H1 (cell line): ENCODE data around the gene FXYD7. TPM values are rescaled to one million over a fixed set of nuclear protein-coding genes. Genes with fewer than 3 reads are reported as not detected.

Source experiments
- CHD7 ChIP-seq: fragments of 300-600 bp; sonication (generic); IDR thresholded peaks from 2 replicates; pipeline ENCODE4 v1.7.1; 2012; ENCODE audit warnings: low read length, moderate library complexity, mild to moderate bottlenecking, inconsistent platforms; ENCODE audit not compliant: insufficient replicate concordance
- KDM4A ChIP-seq: IDR thresholded peaks from one replicate; pipeline ENCODE4 v1.7.1; 2012; ENCODE audit warnings: low read depth, mild to moderate bottlenecking, moderate library complexity, low read length, inconsistent platforms; ENCODE audit not compliant: severe bottlenecking
- MAX ChIP-seq: IDR thresholded peaks from 2 replicates; pipeline ENCODE4 v1.6.1; 2012; ENCODE audit warnings: inconsistent platforms
- SIX5 ChIP-seq: IDR thresholded peaks from 2 replicates; pipeline ENCODE4 v1.6.1; 2011; ENCODE audit warnings: mild to moderate bottlenecking, low read depth, low read length
- SUZ12 ChIP-seq: fragments of 200-600 bp; sonication (generic); IDR thresholded peaks from 2 replicates; pipeline ENCODE4 v1.6.1; 2012; ENCODE audit warnings: mild to moderate bottlenecking, inconsistent platforms, low read length, moderate library complexity, mixed read lengths
- polyA plus RNA-seq, 7 experiments: library from polyadenylated mRNA; depleted of rRNA in 3 of 7; stranded (reverse) in 5 of 7; unstranded in 2 of 7; fragments of >200 nt in 5 of 7; fragments of 200-250 nt in 2 of 7; gene quantifications; 1 replicate in 5 of 7; 2 replicates in 1 of 7; 4 replicates in 1 of 7; pipeline versions ENCODE4 v1.2.1 to v1.2.3, GENCODE V29; 2011 to 2013; ENCODE audit warnings: missing spikeins in 2 of 7, mixed read lengths in 2 of 7
- total RNA-seq: library from RNA; stranded (reverse); fragmentation: NEBNext Ultra II Directional; extraction: Animal tissue kit (Norgen Biotek cat#: 25700); gene quantifications from 2 replicates; pipeline ENCODE4 v1.2.1, GENCODE V29; 2021

The FXYD7 gene
- total and polyA plus RNA-seq, 2 of the 8 experiments (the other 6 are each of a cell fraction or from before 2014, with no cell fraction given), result 12.1 to 14.3 TPM

- TF ChIP-seq SUZ12 (no peak), CHD7 (no peak), SIX5 (no peak), MAX (no peak), KDM4A (no peak)
Observed at GRCh38 chr19:35120898-35121297, 22.2 kb upstream of the FXYD7 start (continued).
